ENCODE data around the gene SORBS1. TPM values are rescaled to one million over a fixed set of nuclear protein-coding genes. Genes with fewer than 3 reads are reported as not detected.

Gene SORBS1
- total and polyA plus RNA-seq, 9 of the 15 experiments (the other 6 are each of a cell fraction or from before 2014, with no cell fraction given), result 2.0 to 13.3 (median 6.5) TPM

DNA sequence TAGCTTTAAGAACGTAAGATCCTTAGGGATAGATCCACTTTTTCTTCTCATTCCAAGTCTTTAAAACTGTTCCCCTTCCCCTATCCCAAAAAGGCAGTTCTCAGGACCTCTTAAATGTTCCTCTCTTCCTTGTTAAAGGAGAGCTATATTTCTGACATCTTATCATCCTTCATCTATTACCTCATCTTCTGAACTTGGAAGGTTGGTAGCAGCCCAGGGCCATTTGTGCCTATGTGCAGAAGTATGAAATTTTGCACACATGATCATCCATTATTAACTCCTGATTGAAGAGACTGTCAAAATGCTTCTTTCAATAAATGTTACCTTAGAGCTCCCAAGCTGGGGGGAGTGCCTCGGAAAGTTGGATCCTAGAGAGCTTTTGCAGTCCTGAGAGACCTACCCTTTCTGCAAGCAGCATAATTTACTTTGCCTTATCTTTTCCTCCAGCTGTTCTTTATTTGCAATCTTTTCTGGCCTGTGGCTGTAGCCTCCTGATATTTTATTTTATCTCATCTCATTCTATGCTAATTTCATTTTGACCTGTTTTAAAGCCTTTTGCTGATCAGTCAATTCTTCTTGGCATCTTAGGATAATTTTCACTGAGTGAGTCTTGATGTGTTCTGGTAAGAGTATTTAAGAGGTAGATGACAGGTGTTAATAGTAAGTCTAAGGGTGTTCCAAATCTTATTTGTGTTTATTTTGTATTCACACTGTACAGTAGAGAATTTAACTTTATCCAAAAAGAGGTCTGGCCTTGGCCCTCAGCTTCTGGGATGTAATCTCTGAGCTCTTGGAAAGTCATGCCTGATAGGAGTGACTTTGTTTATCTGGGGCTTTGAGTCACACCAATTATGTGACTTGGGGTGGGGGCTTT is 135.3 kb downstream of the SORBS1 start (continued):
- TF ChIP-seq BRD4 (IDR thresholded peaks at IDR 0.05), result no peak
- TF ChIP-seq RCOR1 (IDR thresholded peaks at IDR 0.05; ENCODE audit: borderline replicate concordance in 1 of 2, low read depth in 2 of 2, low read length in 2 of 2), result peak in 1 of 2 experiments; percentile 85; a peak in 2 of 4 replicates
- TF ChIP-seq TGIF2 (CRISPR knock-in tag; IDR thresholded peaks at IDR 0.05), result no peak
- no peak for TF ChIP-seq ZNF165 (CRISPR knock-in tag; IDR thresholded peaks at IDR 0.05; ENCODE audit: borderline replicate concordance)
- no peak for TF ChIP-seq POLR2AphosphoS2 (IDR thresholded peaks at IDR 0.05; ENCODE audit: low read length)
- no peak for TF ChIP-seq GTF2F1 (IDR thresholded peaks at IDR 0.05; ENCODE audit: low read depth, low read length)
- TF ChIP-seq MTA1 (IDR thresholded peaks at IDR 0.05; ENCODE audit: borderline replicate concordance), result peak; percentile 81; the same call in 1 of the 2 replicates
- no peak for TF ChIP-seq BACH1 (tag; IDR thresholded peaks at IDR 0.05)
- no peak for TF ChIP-seq ZNF444 (CRISPR knock-in tag; IDR thresholded peaks at IDR 0.05)
- TF ChIP-seq GTF2A2 (tag; IDR thresholded peaks at IDR 0.05), result no peak
- no peak for TF ChIP-seq ARID2 (IDR thresholded peaks at IDR 0.05)
- TF ChIP-seq ZNF347 (CRISPR knock-in tag; IDR thresholded peaks at IDR 0.05; ENCODE audit: low read depth), result no peak
- peak; percentile 97 for TF ChIP-seq ARID1B (IDR thresholded peaks at IDR 0.05)
- no peak for TF ChIP-seq TEAD2 (tag; IDR thresholded peaks at IDR 0.05)
- TF ChIP-seq ZNF324 (CRISPR knock-in tag; IDR thresholded peaks at IDR 0.05), result no peak
- TF ChIP-seq ZBTB8A (IDR thresholded peaks at IDR 0.05; ENCODE audit: partially characterized antibody), result no peak
- TF ChIP-seq, protein P1, sequence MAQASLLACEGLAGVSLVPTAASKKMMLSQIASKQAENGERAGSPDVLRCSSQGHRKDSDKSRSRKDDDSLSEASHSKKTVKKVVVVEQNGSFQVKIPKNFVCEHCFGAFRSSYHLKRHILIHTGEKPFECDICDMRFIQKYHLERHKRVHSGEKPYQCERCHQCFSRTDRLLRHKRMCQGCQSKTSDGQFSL (CRISPR knock-in tag; IDR thresholded peaks at IDR 0.05), result no peak
- TF ChIP-seq, protein P1 (tag; IDR thresholded peaks at IDR 0.05), result no peak
- no peak for TF ChIP-seq NR2C2 (CRISPR knock-in tag; IDR thresholded peaks at IDR 0.05)
- TF ChIP-seq NR2C2 (tag; IDR thresholded peaks at IDR 0.05), result no peak
- no peak for TF ChIP-seq CHD2 (IDR thresholded peaks at IDR 0.05; ENCODE audit: low read depth, low read length)
- TF ChIP-seq NR1H2 (CRISPR knock-in tag; IDR thresholded peaks at IDR 0.05), result no peak
- no peak for TF ChIP-seq CXXC5 (CRISPR knock-in tag; IDR thresholded peaks at IDR 0.05)
- TF ChIP-seq, protein P2, sequence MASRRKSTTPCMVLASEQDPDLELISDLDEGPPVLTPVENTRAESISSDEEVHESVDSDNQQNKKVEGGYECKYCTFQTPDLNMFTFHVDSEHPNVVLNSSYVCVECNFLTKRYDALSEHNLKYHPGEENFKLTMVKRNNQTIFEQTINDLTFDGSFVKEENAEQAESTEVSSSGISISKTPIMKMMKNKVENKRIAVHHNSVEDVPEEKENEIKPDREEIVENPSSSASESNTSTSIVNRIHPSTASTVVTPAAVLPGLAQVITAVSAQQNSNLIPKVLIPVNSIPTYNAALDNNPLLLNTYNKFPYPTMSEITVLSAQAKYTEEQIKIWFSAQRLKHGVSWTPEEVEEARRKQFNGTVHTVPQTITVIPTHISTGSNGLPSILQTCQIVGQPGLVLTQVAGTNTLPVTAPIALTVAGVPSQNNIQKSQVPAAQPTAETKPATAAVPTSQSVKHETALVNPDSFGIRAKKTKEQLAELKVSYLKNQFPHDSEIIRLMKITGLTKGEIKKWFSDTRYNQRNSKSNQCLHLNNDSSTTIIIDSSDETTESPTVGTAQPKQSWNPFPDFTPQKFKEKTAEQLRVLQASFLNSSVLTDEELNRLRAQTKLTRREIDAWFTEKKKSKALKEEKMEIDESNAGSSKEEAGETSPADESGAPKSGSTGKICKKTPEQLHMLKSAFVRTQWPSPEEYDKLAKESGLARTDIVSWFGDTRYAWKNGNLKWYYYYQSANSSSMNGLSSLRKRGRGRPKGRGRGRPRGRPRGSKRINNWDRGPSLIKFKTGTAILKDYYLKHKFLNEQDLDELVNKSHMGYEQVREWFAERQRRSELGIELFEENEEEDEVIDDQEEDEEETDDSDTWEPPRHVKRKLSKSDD (conservative IDR thresholded peaks at IDR 0.05; ENCODE audit: low read length), result no peak
